ENCODE measurements around the gene GALNT10. TPM values are rescaled to one million over a fixed set of nuclear protein-coding genes. Genes with fewer than 3 reads are reported as not detected.

Gene GALNT10
- total and polyA plus RNA-seq, 9 of the 15 experiments (the other 6 are each of a cell fraction or from before 2014, with no cell fraction given) = 4.6 to 37.1 (median 13.3) TPM

GRCh38 chr5:154168395-154168794 is 22.1 kb upstream of the GALNT10 start:
- no peak overlapping the region for H2AFZ ChIP-seq (ENCODE audit: low read depth, low read length)
- intact Hi-C loops (cut with micrococcal nuclease) (no loop called here), in situ Hi-C loops (cut with MboI) (no loop called here)
- no peak overlapping the region for H3K4me3 ChIP-seq
- H3K4me2 ChIP-seq (ENCODE audit: insufficient read depth, low read length) = no peak overlapping the region
- no peaks in the 10 kb centered on the region for H4K20me1 ChIP-seq (replicated peaks; ENCODE audit: control insufficient read depth, insufficient read depth, low read length)
- POLR2A ChIA-PET = no interaction called here
- no peaks in the 10 kb centered on the region for H3K79me2 ChIP-seq (ENCODE audit: control insufficient read depth, insufficient read depth, low read length)
- ATAC-seq (peak; percentile 36; the same call in 2 of the 3 replicates), FAIRE-seq (no peak), DNase-seq (ENCODE audit: extremely low read depth in 1 of 4, low spot score in 3 of 4) (no peak)
- H3K36me3 ChIP-seq (ENCODE audit: control insufficient read depth, insufficient read depth, low read length) = no peaks in the 10 kb centered on the region
- CTCF ChIA-PET (ENCODE audit: low intra/inter-chr PET ratio) = no interaction called here
- peaks cover 5 to 39% of the 10 kb centered on the region in 2 experiments; a peak in 4 of 5 replicates for H3K27me3 ChIP-seq (ENCODE audit: control insufficient read depth in 2 of 2, insufficient read depth in 2 of 2, low read length in 2 of 2)
- TF ChIP-seq TBP (optimal IDR thresholded peaks at IDR 0.05; ENCODE audit: low read depth, low read length) (no peak), MNT (conservative IDR thresholded peaks at IDR 0.05) (no peak), ZNF174 (CRISPR knock-in tag; IDR thresholded peaks at IDR 0.05) (no peak), POU5F1 (IDR thresholded peaks at IDR 0.05; ENCODE audit: borderline replicate concordance, low read depth, low read length, partially characterized antibody) (no peak), ELK3 (CRISPR knock-in tag; IDR thresholded peaks at IDR 0.05) (no peak), ZNF277 (CRISPR knock-in tag; IDR thresholded peaks at IDR 0.05; ENCODE audit: borderline replicate concordance) (no peak), MAFF (IDR thresholded peaks at IDR 0.05; ENCODE audit: low read length) (no peak), RUNX1 (IDR thresholded peaks at IDR 0.05; ENCODE audit: low read depth) (no peak), E2F5 (CRISPR knock-in tag; IDR thresholded peaks at IDR 0.05) (no peak), ZFPM2 (CRISPR knock-in tag; IDR thresholded peaks at IDR 0.05) (no peak), ID3 (CRISPR knock-in tag; IDR thresholded peaks at IDR 0.05) (no peak), ID3 (tag; IDR thresholded peaks at IDR 0.05) (no peak), SREBF1 (IDR thresholded peaks at IDR 0.05; ENCODE audit: borderline replicate concordance, low read depth, low read length) (no peak), POLR2AphosphoS5 (IDR thresholded peaks at IDR 0.05; ENCODE audit: control insufficient read depth, insufficient read depth, low read depth, low read length) (no peak)
- no peaks in the 10 kb centered on the region for H3K4me1 ChIP-seq (replicated peaks in 1 of 2; ENCODE audit: control insufficient read depth in 2 of 2, insufficient read depth in 2 of 2, low read length in 2 of 2)
- H3K9ac ChIP-seq (ENCODE audit: insufficient read depth in 1 of 2, low read depth in 2 of 2, low read length in 2 of 2) = no peak overlapping the region
- BruUV-seq (replicated peaks) = no TSS peak
- 6% methylated on average over 2 of the region's 2 CpGs for WGBS (ENCODE audit: insufficient coverage, low coverage, missing lambda C conversion rate)
- no peak overlapping the region for H3K27ac ChIP-seq (ENCODE audit: extremely low read depth, low read depth, low read length)
- H3K9me3 ChIP-seq (replicated peaks; ENCODE audit: control insufficient read depth, insufficient read depth, low read depth, low read length) = no peaks in the 10 kb centered on the region
- no peaks in the 10 kb centered on the region for H3K9me1 ChIP-seq (ENCODE audit: control insufficient read depth, insufficient read depth, low read length)

All from K562 (cell line).